HG03066 (cell line): ENCODE data around the gene FLOT2.
A peak's percentile ranks its signal among the peaks of the same experiment; 100 is the strongest.
"Not testable (repeated sequence)": the region's sequence is repeated elsewhere in the genome, so short reads cannot be mapped to it uniquely, and the experiment has no call there.

ENCODE experiments used
- ATAC-seq: cut with Tn5 transposase; IDR thresholded peaks from one replicate; pipeline ENCODE4 v1.9.1; 2021; ENCODE audit warnings: low read depth; ENCODE audit not compliant: unreplicated experiment

FLOT2 gene

GRCh38 chr17:28917465-28917864 lies 19.9 kb upstream of the FLOT2 start:
- no peak for ATAC-seq

- ATAC-seq = no peak
Observed at GRCh38 chr17:28917029-28917428, 19.5 kb upstream of the FLOT2 start.

GRCh38 chr17:28916302-28916934 lies 18.9 kb upstream of the FLOT2 start:
- ATAC-seq = no peak

GRCh38 chr17:28912938-28913333 lies 15.4 kb upstream of the FLOT2 start:
- no peak for ATAC-seq

GRCh38 chr17:28912281-28912937 lies 14.9 kb upstream of the FLOT2 start:
- ATAC-seq = no peak

GRCh38 chr17:28911411-28912045 lies 14.0 kb upstream of the FLOT2 start:
- ATAC-seq = no peak

- ATAC-seq = no peak
Observed at GRCh38 chr17:28910534-28910933, 13.0 kb upstream of the FLOT2 start.

- ATAC-seq = no peak
Observed at GRCh38 chr17:28908640-28909167, 11.2 kb upstream of the FLOT2 start.

- no peak for ATAC-seq
Observed at GRCh38 chr17:28907709-28908475, 10.4 kb upstream of the FLOT2 start.

- ATAC-seq = no peak
Observed at GRCh38 chr17:28906706-28907438, 9.3 kb upstream of the FLOT2 start.

GRCh38 chr17:28906276-28906675 lies 8.7 kb upstream of the FLOT2 start:
- no peak for ATAC-seq

GRCh38 chr17:28904800-28905199 lies 7.3 kb upstream of the FLOT2 start:
- ATAC-seq = no peak

- ATAC-seq = not testable (repeated sequence)
Observed at GRCh38 chr17:28903546-28903841, 6.0 kb upstream of the FLOT2 start.

GRCh38 chr17:28902819-28903545 lies 5.4 kb upstream of the FLOT2 start, which contains the start of gene DHRS13:
Gene DHRS13 (minus strand): TSS chr17:28903079. CDS start chr17:28902944, 135 bp downstream.
- peak; percentile 76 for ATAC-seq

- ATAC-seq = peak; percentile 42
Observed at GRCh38 chr17:28901866-28902818, 4.6 kb upstream of the FLOT2 start.

GRCh38 chr17:28900986-28901726 lies 3.6 kb upstream of the FLOT2 start:
- ATAC-seq = no peak

- ATAC-seq = no peak
Observed at GRCh38 chr17:28899212-28899815, 1.8 kb upstream of the FLOT2 start.
